Measurements from ENCODE around the gene ANP32A. TPM values are rescaled to one million over a fixed set of nuclear protein-coding genes. Genes with fewer than 3 reads are reported as not detected.

Gene ANP32A
- total RNA-seq, 1 donor = 41.0 TPM

DNA sequence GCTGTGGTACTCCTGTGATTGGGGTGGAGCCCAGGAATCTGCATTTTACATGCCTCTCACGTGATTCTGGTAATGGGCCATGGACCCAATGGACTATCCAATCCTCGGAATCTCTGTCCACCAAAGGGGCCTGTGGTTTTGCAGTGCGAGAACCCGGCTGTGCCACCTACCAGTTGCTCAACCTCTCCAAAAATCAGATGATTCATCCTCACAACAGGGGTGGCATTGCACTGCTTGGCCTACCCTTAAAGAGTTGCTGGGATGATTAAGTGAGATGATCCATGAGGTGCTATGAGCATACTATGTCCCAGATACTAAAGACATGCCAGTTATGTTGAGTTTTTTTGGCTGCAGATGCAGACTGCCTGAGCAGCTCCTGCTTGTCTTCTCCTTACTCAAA, 5.1 kb downstream of the ANP32A start:
- TF ChIP-seq, protein P1, sequence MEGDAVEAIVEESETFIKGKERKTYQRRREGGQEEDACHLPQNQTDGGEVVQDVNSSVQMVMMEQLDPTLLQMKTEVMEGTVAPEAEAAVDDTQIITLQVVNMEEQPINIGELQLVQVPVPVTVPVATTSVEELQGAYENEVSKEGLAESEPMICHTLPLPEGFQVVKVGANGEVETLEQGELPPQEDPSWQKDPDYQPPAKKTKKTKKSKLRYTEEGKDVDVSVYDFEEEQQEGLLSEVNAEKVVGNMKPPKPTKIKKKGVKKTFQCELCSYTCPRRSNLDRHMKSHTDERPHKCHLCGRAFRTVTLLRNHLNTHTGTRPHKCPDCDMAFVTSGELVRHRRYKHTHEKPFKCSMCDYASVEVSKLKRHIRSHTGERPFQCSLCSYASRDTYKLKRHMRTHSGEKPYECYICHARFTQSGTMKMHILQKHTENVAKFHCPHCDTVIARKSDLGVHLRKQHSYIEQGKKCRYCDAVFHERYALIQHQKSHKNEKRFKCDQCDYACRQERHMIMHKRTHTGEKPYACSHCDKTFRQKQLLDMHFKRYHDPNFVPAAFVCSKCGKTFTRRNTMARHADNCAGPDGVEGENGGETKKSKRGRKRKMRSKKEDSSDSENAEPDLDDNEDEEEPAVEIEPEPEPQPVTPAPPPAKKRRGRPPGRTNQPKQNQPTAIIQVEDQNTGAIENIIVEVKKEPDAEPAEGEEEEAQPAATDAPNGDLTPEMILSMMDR (IDR thresholded peaks at IDR 0.05; ENCODE audit: insufficient read depth, low read length) = no peak

GRCh38 chr15:68814596-68814995, 6.1 kb downstream of the ANP32A start:
- TF ChIP-seq, protein P1 (IDR thresholded peaks at IDR 0.05; ENCODE audit: insufficient read depth, low read length) = no peak
- no peak overlapping the region for H3K4me3 ChIP-seq (ENCODE audit: low read depth, low read length)
- no peak for DNase-seq (ENCODE audit: low read depth)

More for the DNA sequence above, 5.1 kb downstream of the ANP32A start:
- H3K4me3 ChIP-seq (ENCODE audit: low read depth, low read length) = no peak overlapping the region
- DNase-seq (ENCODE audit: low read depth) = no peak

DNA sequence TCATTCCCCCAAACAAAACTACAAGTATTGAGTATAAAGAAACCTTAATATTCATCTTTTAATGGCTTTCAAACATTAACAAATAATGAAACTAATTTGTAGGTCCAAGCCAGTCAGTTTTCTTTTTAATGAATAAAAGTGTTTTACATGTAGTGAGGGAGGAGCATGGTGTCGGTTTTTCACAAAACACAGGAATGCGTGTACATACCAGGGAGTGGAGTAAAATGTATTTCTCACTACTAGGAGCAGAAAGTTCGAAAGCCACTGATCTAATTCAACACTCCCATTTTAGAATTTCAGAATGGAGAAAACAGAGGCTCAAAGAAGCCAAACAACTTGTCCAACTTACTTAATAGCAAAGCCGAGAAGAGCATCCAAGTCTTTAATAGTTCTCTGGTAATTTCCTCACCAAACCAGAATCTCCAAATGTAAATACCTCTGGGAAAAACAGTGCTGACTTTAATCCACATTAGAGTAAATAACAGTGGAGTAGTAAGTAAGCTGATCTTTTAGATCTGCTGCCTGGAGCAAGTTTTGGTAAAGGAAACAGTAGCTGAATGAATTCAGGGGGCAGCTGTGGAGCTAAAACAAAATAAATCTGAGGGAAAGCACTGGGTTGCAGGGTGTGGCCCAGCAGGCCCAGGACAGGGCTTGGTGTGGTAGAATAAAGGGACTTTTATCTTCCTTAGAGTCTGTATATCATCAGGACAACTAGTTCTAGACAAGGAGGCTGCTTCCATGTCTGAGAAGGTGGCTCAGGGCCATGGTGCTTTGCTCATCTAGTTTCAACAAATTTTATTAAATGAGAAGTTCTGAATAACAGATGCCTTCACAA, 7.9 kb downstream of the ANP32A start:
- TF ChIP-seq, protein P1 (IDR thresholded peaks at IDR 0.05; ENCODE audit: insufficient read depth, low read length) = no peak
- DNase-seq (ENCODE audit: low read depth) = no peak
- H3K4me3 ChIP-seq (ENCODE audit: low read depth, low read length) = no peak overlapping the region

DNA sequence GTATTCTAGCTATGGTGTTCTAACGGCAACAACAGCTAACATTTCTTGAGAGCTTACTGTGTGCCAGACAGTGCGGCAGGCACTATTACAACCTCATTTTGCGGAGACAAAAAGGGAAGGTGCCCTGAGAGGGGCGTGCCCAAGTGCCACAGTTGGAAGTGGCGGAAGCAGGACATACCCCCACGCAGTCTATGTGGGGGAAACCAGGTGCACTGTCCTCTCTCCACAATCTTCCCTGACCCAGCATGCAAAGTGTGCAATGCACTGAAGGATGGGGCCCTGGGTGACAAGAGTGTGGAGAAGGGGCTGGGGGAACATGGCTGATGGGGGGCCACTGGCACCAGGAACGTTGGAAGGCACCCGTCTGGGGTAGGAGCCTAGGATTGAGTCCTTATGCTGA, 8.6 kb downstream of the ANP32A start:
- H3K4me3 ChIP-seq (ENCODE audit: low read depth, low read length) = no peak overlapping the region
- TF ChIP-seq, protein P1 (IDR thresholded peaks at IDR 0.05; ENCODE audit: insufficient read depth, low read length) = no peak
- no peak for DNase-seq (ENCODE audit: low read depth)

DNA sequence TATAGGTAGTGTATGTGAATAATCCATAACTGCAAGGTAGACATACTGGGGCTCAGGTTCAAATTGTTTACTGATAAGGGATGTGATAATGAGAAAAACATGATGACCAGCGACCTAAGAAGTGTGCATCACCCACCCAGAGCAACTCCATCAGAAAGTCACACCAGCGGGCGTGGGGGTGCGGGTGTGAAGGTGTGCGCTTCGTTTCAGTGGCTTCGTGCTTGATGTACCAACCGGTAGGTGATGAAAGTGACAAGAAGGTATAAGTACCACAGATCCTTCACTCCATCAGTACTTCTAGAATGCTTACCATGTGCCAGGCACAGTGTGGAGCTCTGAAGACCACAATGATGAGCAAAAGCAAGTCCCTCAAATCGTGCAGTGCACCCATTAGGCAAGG, 11.2 kb downstream of the ANP32A start:
- DNase-seq (ENCODE audit: low read depth) = no peak
- TF ChIP-seq, protein P1 (IDR thresholded peaks at IDR 0.05; ENCODE audit: insufficient read depth, low read length) = no peak
- H3K4me3 ChIP-seq (ENCODE audit: low read depth, low read length) = no peak overlapping the region

DNA sequence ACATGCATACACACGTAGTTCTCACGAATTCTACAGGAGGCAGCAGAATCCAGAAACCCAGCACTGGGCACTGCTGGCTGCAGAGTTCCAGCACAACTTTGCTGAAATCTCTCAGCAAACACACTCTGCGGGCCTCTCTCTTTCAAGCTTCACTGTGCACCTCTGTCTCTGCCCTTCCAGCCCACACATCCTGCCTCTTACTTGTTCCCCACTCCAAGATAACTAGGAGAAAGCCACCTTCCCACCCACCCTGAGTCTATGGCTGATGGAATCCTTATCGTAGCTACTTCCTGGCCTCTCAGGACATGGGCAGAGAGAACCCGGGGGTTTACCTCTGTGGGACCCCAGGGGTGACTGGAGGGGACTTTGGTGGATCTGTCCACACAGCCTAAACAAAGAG, 11.9 kb downstream of the ANP32A start:
- DNase-seq (ENCODE audit: low read depth) = no peak
- no peak overlapping the region for H3K4me3 ChIP-seq (ENCODE audit: low read depth, low read length)
- TF ChIP-seq, protein P1 (IDR thresholded peaks at IDR 0.05; ENCODE audit: insufficient read depth, low read length) = no peak
